Thymus (tissue), 11 donors: ENCODE data around the gene CCDC32. TPM values are rescaled to one million over a fixed set of nuclear protein-coding genes. Genes with fewer than 3 reads are reported as not detected.

ENCODE experiments used
- DNase-seq, 9 donors: peaks; one replicate each; pipeline ENCODE4 v3.0.0-alpha.2; 2013; ENCODE audit warnings: low spot score in 9 of 9, low read depth in 6 of 9, missing footprints in 1 of 9
- H3K27ac ChIP-seq, 2 donors: one replicate each; pipeline ENCODE4 v1.5.1; 2013; ENCODE audit warnings: control low read depth in 1 of 2, low read depth in 1 of 2, low read length in 1 of 2, mild to moderate bottlenecking in 1 of 2, moderate library complexity in 1 of 2
- H3K27me3 ChIP-seq, 2 donors: one replicate each; pipeline ENCODE4 v1.5.1; 2013; ENCODE audit warnings: low read length in 1 of 2; ENCODE audit not compliant: control insufficient read depth in 2 of 2, insufficient read depth in 1 of 2
- H3K36me3 ChIP-seq, 2 donors: one replicate each; pipeline ENCODE4 v1.5.1; 2013; ENCODE audit warnings: low read length in 1 of 2, mild to moderate bottlenecking in 1 of 2, moderate library complexity in 1 of 2; ENCODE audit not compliant: control insufficient read depth in 2 of 2, insufficient read depth in 2 of 2
- H3K4me1 ChIP-seq, 2 donors: one replicate each; pipeline ENCODE4 v1.5.1; 2013; ENCODE audit warnings: low read length in 2 of 2; ENCODE audit not compliant: control insufficient read depth in 2 of 2, insufficient read depth in 2 of 2
- H3K4me3 ChIP-seq, 2 donors: one replicate each; pipeline ENCODE4 v1.5.1; 2013; ENCODE audit warnings: low read length in 2 of 2, control low read depth in 1 of 2, mild to moderate bottlenecking in 1 of 2
- H3K9me3 ChIP-seq, 2 donors: one replicate each; pipeline ENCODE4 v1.5.1; 2013; ENCODE audit warnings: low read length in 1 of 2, mild to moderate bottlenecking in 1 of 2; ENCODE audit not compliant: control insufficient read depth in 2 of 2, insufficient read depth in 1 of 2
- WGBS: extraction: QIAGEN DNeasy Blood & Tissue Kit; methylation state at CpG from one replicate; pipeline ENCODE4 v1.1.7; 2013; 5-methylcytosine and 5-hydroxymethylcytosine counted together
- polyA plus RNA-seq: library from polyadenylated mRNA; stranded (reverse); fragments of 200-250 nt; gene quantifications from one replicate; pipeline ENCODE4 v1.2.3, GENCODE V29; 2013
- total RNA-seq: library from RNA; stranded (reverse); fragments of 120-200 nt; gene quantifications from one replicate; pipeline ENCODE4 v1.2.4, GENCODE V29; 2013
- donor health status: healthy.

The CCDC32 gene
- total and polyA plus RNA-seq, 2 donors, result 21.2 to 39.2 TPM

- DNase-seq, result no peak
- Histone ChIP-seq H3K9me3 (no peaks in the 10 kb centered on the region), H3K4me1 (peaks cover 7 to 13% of the 10 kb centered on the region in 2 donors), H3K36me3 (no peaks in the 10 kb centered on the region), H3K27ac (no peak overlapping the region), H3K4me3 (no peak overlapping the region), H3K27me3 (peaks cover 38 to 79% of the 10 kb centered on the region in 2 donors)
- 96% methylated on average over 2 of the region's 2 CpGs for WGBS
Observed at GRCh38 chr15:40512440-40512839, 52.4 kb downstream of the CCDC32 start.

GRCh38 chr15:40511472-40512133 is 53.2 kb downstream of the CCDC32 start:
- 2% methylated on average over 61 of the region's 61 CpGs for WGBS
- Histone ChIP-seq H3K27me3 (peaks cover 38 to 86% of the 10 kb centered on the region in 2 donors), H3K9me3 (no peaks in the 10 kb centered on the region), H3K36me3 (no peaks in the 10 kb centered on the region), H3K4me1 (peaks cover 7 to 19% of the 10 kb centered on the region in 2 donors), H3K27ac (no peak overlapping the region), H3K4me3 (peak overlapping the region; percentile 14 to 30)
- DNase-seq, result peak in 1 of 9 donors; percentile 10

DNA sequence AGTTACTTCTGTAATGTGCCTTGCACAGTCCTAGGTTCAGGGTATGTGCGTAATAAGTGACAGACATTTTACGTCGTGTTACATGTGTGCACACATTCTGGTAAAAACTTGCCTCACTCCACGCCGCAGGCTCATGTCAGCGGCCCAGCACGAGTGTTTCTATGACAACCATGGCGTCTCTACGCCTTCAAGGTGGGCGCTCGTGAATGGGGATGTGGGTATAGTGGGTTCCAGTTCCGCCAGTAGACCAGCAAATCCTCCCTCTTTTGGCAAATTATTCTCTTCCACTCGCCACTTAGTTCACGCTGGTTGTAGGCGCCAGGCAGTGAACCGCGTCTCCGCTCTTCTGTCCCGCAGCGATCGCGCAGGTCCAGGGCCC is 53.8 kb downstream of the CCDC32 start:
- Histone ChIP-seq H3K9me3 (no peaks in the 10 kb centered on the region), H3K4me1 (peaks cover 7 to 19% of the 10 kb centered on the region in 2 donors), H3K36me3 (no peaks in the 10 kb centered on the region), H3K4me3 (peak overlapping the region; percentile 14 to 30), H3K27me3 (peaks cover 38 to 84% of the 10 kb centered on the region in 2 donors), H3K27ac (no peak overlapping the region)
- 13% methylated on average over 22 of the region's 22 CpGs for WGBS
- peak in 1 of 9 donors; percentile 28 for DNase-seq

DNA sequence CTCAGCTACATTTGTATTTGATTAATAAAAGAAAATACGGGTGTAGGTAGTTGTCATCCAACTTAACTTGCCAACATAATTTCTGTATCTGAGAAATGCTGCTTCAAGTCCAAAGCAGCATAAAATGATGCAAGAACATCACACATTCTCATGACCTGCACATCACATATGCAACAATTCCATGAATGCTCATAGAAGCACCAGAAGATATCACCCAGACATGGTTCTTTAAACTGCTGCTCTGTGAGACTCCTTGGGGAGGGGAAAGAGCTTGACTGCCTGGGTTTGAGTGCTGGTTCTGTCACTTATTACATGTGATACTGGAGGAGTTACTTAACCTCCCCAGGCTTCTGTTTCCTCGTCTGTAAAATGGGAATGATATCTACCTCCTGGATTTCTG is 54.6 kb downstream of the CCDC32 start:
- H3K27ac ChIP-seq, result no peak overlapping the region
- H3K4me1 ChIP-seq, result peaks cover 7 to 19% of the 10 kb centered on the region in 2 donors
- 94% methylated on average over 2 of the region's 2 CpGs for WGBS
- H3K27me3 ChIP-seq, result peaks cover 36 to 78% of the 10 kb centered on the region in 2 donors
- H3K36me3 ChIP-seq, result no peaks in the 10 kb centered on the region
- H3K9me3 ChIP-seq, result no peaks in the 10 kb centered on the region
- no peak for DNase-seq
- H3K4me3 ChIP-seq, result no peak overlapping the region

GRCh38 chr15:40508216-40508615 is 56.6 kb downstream of the CCDC32 start:
- Histone ChIP-seq H3K36me3 (no peaks in the 10 kb centered on the region), H3K27ac (no peak overlapping the region), H3K27me3 (peaks cover 30 to 66% of the 10 kb centered on the region in 2 donors), H3K4me1 (peaks cover 7 to 19% of the 10 kb centered on the region in 2 donors), H3K4me3 (no peak overlapping the region), H3K9me3 (no peaks in the 10 kb centered on the region)
- WGBS, result 98% methylated on average over 1 of the region's 1 CpG
- no peak for DNase-seq

GRCh38 chr15:40506964-40507571 is 57.8 kb downstream of the CCDC32 start:
- Histone ChIP-seq H3K4me1 (peaks cover 7 to 17% of the 10 kb centered on the region in 2 donors), H3K9me3 (no peaks in the 10 kb centered on the region), H3K4me3 (no peak overlapping the region), H3K27ac (no peak overlapping the region), H3K27me3 (peaks cover 23 to 58% of the 10 kb centered on the region in 2 donors), H3K36me3 (no peaks in the 10 kb centered on the region)
- DNase-seq, result peak in 6 of 9 donors; percentile 26 to 71 (median 48)
- 7% methylated on average over 30 of the region's 30 CpGs for WGBS

Other genes starting within 250 kb of the CCDC32 start
- 10.1 TPM for gene INAFM2, start 241.3 kb downstream of the CCDC32 start, total RNA-seq
- gene INAFM2, start 241.3 kb downstream of the CCDC32 start, polyA plus RNA-seq, result 12.8 TPM
- gene CCDC9B, start 224.1 kb downstream of the CCDC32 start, total RNA-seq, result 0.28 TPM
- gene CCDC9B, start 224.1 kb downstream of the CCDC32 start, polyA plus RNA-seq, result 3.6 TPM
- gene PHGR1, start 214.0 kb downstream of the CCDC32 start, total RNA-seq, result 0.14 TPM
- 4.5 TPM for gene PHGR1, start 214.0 kb downstream of the CCDC32 start, polyA plus RNA-seq
- 0.19 TPM for gene DISP2, start 206.8 kb downstream of the CCDC32 start, total RNA-seq
- 0.55 TPM for gene DISP2, start 206.8 kb downstream of the CCDC32 start, polyA plus RNA-seq
- gene KNSTRN, start 182.3 kb downstream of the CCDC32 start, total RNA-seq, result 44.4 TPM
- 12.5 TPM for gene KNSTRN, start 182.3 kb downstream of the CCDC32 start, polyA plus RNA-seq
- 18.8 TPM for gene IVD, start 159.2 kb downstream of the CCDC32 start, total RNA-seq
- gene IVD, start 159.2 kb downstream of the CCDC32 start, polyA plus RNA-seq, result 28.3 TPM
- gene BAHD1, start 124.1 kb downstream of the CCDC32 start, total RNA-seq, result 9.4 TPM
- 19.1 TPM for gene BAHD1, start 124.1 kb downstream of the CCDC32 start, polyA plus RNA-seq
- 5.1 TPM for gene CHST14, start 94.1 kb downstream of the CCDC32 start, total RNA-seq
- 11.9 TPM for gene CHST14, start 94.1 kb downstream of the CCDC32 start, polyA plus RNA-seq
- 10.7 TPM for gene RPUSD2, start 4.3 kb upstream of the CCDC32 start, total RNA-seq
- 15.2 TPM for gene RPUSD2, start 4.3 kb upstream of the CCDC32 start, polyA plus RNA-seq
- 25.8 TPM for gene KNL1, start 29.2 kb upstream of the CCDC32 start, total RNA-seq
- 2.4 TPM for gene KNL1, start 29.2 kb upstream of the CCDC32 start, polyA plus RNA-seq
- 12.3 TPM for gene RAD51, start 130.1 kb upstream of the CCDC32 start, total RNA-seq
- gene RAD51, start 130.1 kb upstream of the CCDC32 start, polyA plus RNA-seq, result 1.2 TPM
- 15.0 TPM for gene RMDN3, start 190.2 kb upstream of the CCDC32 start, total RNA-seq
- gene RMDN3, start 190.2 kb upstream of the CCDC32 start, polyA plus RNA-seq, result 27.0 TPM
- 57.0 TPM for gene GCHFR, start 199.0 kb upstream of the CCDC32 start, total RNA-seq
- 33.7 TPM for gene GCHFR, start 199.0 kb upstream of the CCDC32 start, polyA plus RNA-seq
- 1.1 TPM for gene C15orf62, start 204.9 kb upstream of the CCDC32 start, total RNA-seq
- gene C15orf62, start 204.9 kb upstream of the CCDC32 start, polyA plus RNA-seq, result 1.8 TPM
- 16.9 TPM for gene ZFYVE19, start 242.0 kb upstream of the CCDC32 start, total RNA-seq
- gene ZFYVE19, start 242.0 kb upstream of the CCDC32 start, polyA plus RNA-seq, result 43.5 TPM
- 45.0 TPM for gene DNAJC17, start 242.4 kb upstream of the CCDC32 start, total RNA-seq
- gene DNAJC17, start 242.4 kb upstream of the CCDC32 start, polyA plus RNA-seq, result 62.9 TPM